Esophagus muscularis mucosa (tissue), 4 donors: Measurements from ENCODE around the gene CD80. TPM values are rescaled to one million over a fixed set of nuclear protein-coding genes. Genes with fewer than 3 reads are reported as not detected.
"Not testable (repeated sequence)": the region's sequence is repeated elsewhere in the genome, so short reads cannot be mapped to it uniquely, and the experiment has no call there.

Source experiments
- DNase-seq: peaks from one replicate; pipeline ENCODE4 v3.0.0-alpha.2; 2017; ENCODE audit errors: extremely low spot score
- H3K27ac ChIP-seq, 4 donors: fragments of 200-600 bp; sonication (generic); replicated peaks in 1 of 4; 1 replicate in 3 of 4; 2 replicates in 1 of 4; pipeline ENCODE4 v1.5.1; 2016 to 2019; ENCODE audit warnings: mild to moderate bottlenecking in 1 of 4
- H3K27me3 ChIP-seq, 4 donors: fragments of 200-600 bp; sonication (generic); one replicate each; pipeline versions ENCODE4 v1.5.1 to v1.6.0; 2016 to 2019
- H3K36me3 ChIP-seq, 4 donors: fragments of 200-600 bp; sonication (generic); one replicate each; pipeline ENCODE4 v1.5.1; 2016 to 2019
- H3K4me1 ChIP-seq, 4 donors: fragments of 200-600 bp; sonication (generic); one replicate each; pipeline ENCODE4 v1.5.1; 2016 to 2019
- H3K4me3 ChIP-seq, 4 donors: fragments of 200-600 bp; sonication (generic); 1 replicate in 2 of 4; 2 replicates in 2 of 4; pipeline ENCODE4 v1.5.1; 2016 to 2019; ENCODE audit warnings: mild to moderate bottlenecking in 4 of 4, moderate library complexity in 1 of 4
- H3K9me3 ChIP-seq, 4 donors: fragments of 200-600 bp; sonication (generic); 1 replicate in 3 of 4; 2 replicates in 1 of 4; pipeline ENCODE4 v1.5.1; 2016 to 2019
- CTCF ChIP-seq, 3 experiments: fragments of 200-600 bp in 2 of 3; fragments of 450-650 bp in 1 of 3; sonication (generic) in 2 of 3; IDR thresholded peaks; one replicate each; pipeline ENCODE4 v1.5.1; 2017 to 2019; ENCODE audit warnings: antibody characterized with exemption in 3 of 3, mild to moderate bottlenecking in 2 of 3, moderate library complexity in 1 of 3
- EP300 ChIP-seq: sonication (generic); formaldehyde crosslinking; IDR thresholded peaks from one replicate; pipeline ENCODE4 v1.6.1; 2017; ENCODE audit warnings: antibody characterized with exemption
- POLR2A ChIP-seq: fragments of 450-650 bp; IDR thresholded peaks from one replicate; pipeline ENCODE4 v1.6.1; 2017; ENCODE audit warnings: antibody characterized with exemption, moderate library complexity, mild to moderate bottlenecking, low read depth
- POLR2AphosphoS5 ChIP-seq, 2 donors: sonication (generic); formaldehyde crosslinking; IDR thresholded peaks; one replicate each; pipeline ENCODE4 v1.6.1; 2017; ENCODE audit warnings: antibody characterized with exemption in 2 of 2
- WGBS: methylation state at CpG from one replicate; pipeline ENCODE4 v1.1.5; 2018; 5-methylcytosine and 5-hydroxymethylcytosine counted together
- intact Hi-C: fragments of 100-400 bp; cut with DNase I; formaldehyde crosslinking; loops from one replicate; pipeline ENCODE4 v1.15.1; 2023
- total RNA-seq, 4 donors: library from RNA; depleted of rRNA; stranded (reverse); fragments of >200 nt; gene quantifications; one replicate each; pipeline versions ENCODE4 v1.1.0 to v1.2.1, GENCODE V29; 2016

CD80 gene
- total RNA-seq, 4 donors from 2014 or later: 0.26 to 1.3 TPM; not detected in 2

- H3K4me3 ChIP-seq: no peak within 1 kb of the TSS
- DNase-seq: no peak
- TF ChIP-seq CTCF (IDR thresholded peaks at IDR 0.05) (no peak), POLR2A (no peak), EP300 (no peak), POLR2AphosphoS5 (IDR thresholded peaks at IDR 0.05) (no peak)
- H3K4me1 ChIP-seq: peaks cover 7 to 44% (median 11%) of the 10 kb centered on the region in 4 donors
- peak within 1 kb of the TSS; percentile 25 to 63 (median 54) for H3K27ac ChIP-seq
- intact Hi-C loops: no loop called here
- H3K9me3 ChIP-seq: no peaks in the 10 kb centered on the region
- 66% methylated on average over 7 of the region's 7 CpGs for WGBS
- H3K36me3 ChIP-seq: no peaks in the 10 kb centered on the region
- no peaks in the 10 kb centered on the region for H3K27me3 ChIP-seq
These were observed 38.3 kb upstream of the CD80 start, which contains the start of gene PLA1A for GRCh38 chr3:119597548-119598288. TSS of gene PLA1A (plus strand) at chr3:119597885. CDS start at chr3:119597914, 29 bp downstream.

GRCh38 chr3:119596398-119596797 lies 37.0 kb upstream of the CD80 start:
- Histone ChIP-seq H3K27me3 (peaks cover 0 to 5% (median 0%) of the 10 kb centered on the region in 4 donors), H3K4me1 (peaks cover 7 to 40% (median 11%) of the 10 kb centered on the region in 4 donors), H3K9me3 (no peaks in the 10 kb centered on the region), H3K4me3 (no peak overlapping the region), H3K27ac (no peak overlapping the region), H3K36me3 (no peaks in the 10 kb centered on the region)
- WGBS: 87% methylated on average over 6 of the region's 6 CpGs
- intact Hi-C loops: no loop called here
- TF ChIP-seq EP300 (no peak), CTCF (IDR thresholded peaks at IDR 0.05) (no peak), POLR2A (no peak), POLR2AphosphoS5 (IDR thresholded peaks at IDR 0.05) (no peak)
- no peak for DNase-seq

- H3K9me3 ChIP-seq: no peaks in the 10 kb centered on the region
- H3K27me3 ChIP-seq: peaks cover 0 to 5% (median 0%) of the 10 kb centered on the region in 4 donors
- H3K27ac ChIP-seq: no peak overlapping the region
- H3K36me3 ChIP-seq: no peaks in the 10 kb centered on the region
- TF ChIP-seq POLR2AphosphoS5 (IDR thresholded peaks at IDR 0.05) (no peak), EP300 (no peak), POLR2A (no peak), CTCF (IDR thresholded peaks at IDR 0.05) (no peak)
- peaks cover 7 to 40% (median 11%) of the 10 kb centered on the region in 4 donors for H3K4me1 ChIP-seq
- intact Hi-C loops: no loop called here
- no peak for DNase-seq
- 81% methylated on average over 6 of the region's 7 CpGs for WGBS
- H3K4me3 ChIP-seq: peak overlapping the region; percentile 17 to 50 (median 34)
These were observed 36.4 kb upstream of the CD80 start for GRCh38 chr3:119595639-119596334.

- H3K27me3 ChIP-seq, intact Hi-C loops, H3K27ac ChIP-seq, H3K9me3 ChIP-seq, DNase-seq, H3K4me3 ChIP-seq, H3K36me3 ChIP-seq: not testable (repeated sequence)
- 100% methylated on average over 1 of the region's 1 CpG for WGBS
- H3K4me1 ChIP-seq: peaks cover 7 to 35% (median 11%) of the 10 kb centered on the region in 4 donors
These were observed 35.5 kb upstream of the CD80 start for GRCh38 chr3:119594929-119595328.

- no peak for TF ChIP-seq CTCF (IDR thresholded peaks at IDR 0.05)
- no peak for TF ChIP-seq POLR2A
- TF ChIP-seq EP300: no peak
- no peak for TF ChIP-seq POLR2AphosphoS5 (IDR thresholded peaks at IDR 0.05)
- H3K4me1 ChIP-seq: peaks cover 7 to 32% (median 11%) of the 10 kb centered on the region in 4 donors
- no peak overlapping the region for H3K27ac ChIP-seq
- no peak for DNase-seq
- H3K9me3 ChIP-seq: no peaks in the 10 kb centered on the region
- intact Hi-C loops: no loop called here
- no peaks in the 10 kb centered on the region for H3K36me3 ChIP-seq
- 89% methylated on average over 5 of the region's 5 CpGs for WGBS
- H3K4me3 ChIP-seq: no peak overlapping the region
- peaks cover 0 to 5% (median 0%) of the 10 kb centered on the region in 4 donors for H3K27me3 ChIP-seq
These were observed 34.7 kb upstream of the CD80 start for GRCh38 chr3:119594066-119594465.
